Right lobe of liver (tissue), 6 donors: Measurements from ENCODE around the gene GRM6. TPM values are rescaled to one million over a fixed set of nuclear protein-coding genes. Genes with fewer than 3 reads are reported as not detected.

ENCODE experiments used
- ATAC-seq, 4 donors: fragments of 200-7000 bp; cut with Tn5 transposase; one replicate each; pipeline ENCODE4 v1.9.1; 2020; ENCODE audit warnings: mild to moderate bottlenecking in 4 of 4, moderate library complexity in 4 of 4
- DNase-seq, 3 donors: peaks; one replicate each; pipeline ENCODE4 v3.0.0-alpha.2; 2020
- H3K27ac ChIP-seq, 3 donors: fragments of 200-600 bp; one replicate each; pipeline ENCODE4 v1.8.0; 2022
- H3K27me3 ChIP-seq, 2 donors: fragments of 200-600 bp; one replicate each; pipeline ENCODE4 v1.8.0; 2022
- H3K36me3 ChIP-seq, 4 donors: fragments of 200-600 bp; sonication (generic) in 1 of 4; one replicate each; pipeline versions ENCODE4 v1.5.1 to v1.8.0; 2017 to 2022; ENCODE audit warnings: control low read depth in 1 of 4
- H3K4me1 ChIP-seq, 4 donors: fragments of 200-600 bp; sonication (generic) in 1 of 4; one replicate each; pipeline versions ENCODE4 v1.5.1 to v1.8.0; 2017 to 2022; ENCODE audit warnings: control low read depth in 1 of 4
- H3K4me3 ChIP-seq, 3 donors: fragments of 200-600 bp; one replicate each; pipeline ENCODE4 v1.8.0; 2022
- H3K9me3 ChIP-seq, 4 donors: fragments of 200-600 bp; sonication (generic) in 1 of 4; one replicate each; pipeline versions ENCODE4 v1.5.1 to v1.8.0; 2017 to 2022; ENCODE audit warnings: control low read depth in 1 of 4
- CTCF ChIP-seq, 4 donors: fragments of 200-600 bp in 3 of 4; fragments of 450-650 bp in 1 of 4; IDR thresholded peaks; one replicate each; pipeline versions ENCODE4 v1.5.1 to v1.8.0; 2016 to 2022; ENCODE audit warnings: antibody characterized with exemption in 4 of 4, mild to moderate bottlenecking in 2 of 4
- POLR2A ChIP-seq: fragments of 450-650 bp; IDR thresholded peaks from one replicate; pipeline ENCODE4 v1.6.1; 2017; ENCODE audit warnings: antibody characterized with exemption, mild to moderate bottlenecking
- WGBS: methylation state at CpG from one replicate; pipeline ENCODE4 v1.1.6; 2018; ENCODE audit warnings: low coverage, low lambda C conversion rate; ENCODE audit not compliant: insufficient coverage; ENCODE audit errors: missing lambda C conversion rate; 5-methylcytosine and 5-hydroxymethylcytosine counted together
- intact Hi-C, 2 donors: fragments of 100-400 bp; cut with DNase I; formaldehyde crosslinking; loops; one replicate each; pipeline versions ENCODE4 v1.11.2 to v1.14.1; 2022
- total RNA-seq, 6 experiments: library from RNA; depleted of rRNA in 2 of 6; stranded (reverse); fragments of >200 nt in 2 of 6; fragmentation: NEBNext Ultra II Directional in 3 of 6; extraction: Animal tissue kit (Norgen Biotek cat#: 25700) in 3 of 6; gene quantifications; one replicate each; pipeline versions ENCODE4 v1.1.0 to v1.2.4, GENCODE V29; 2016 to 2023
- donor health status: DM: no; HTN: yes; CAD: no.
- donor health status: DM: no; HTN: no; CAD: no.
- donor health status: DM: no; HTN: no; CAD: no.
- donor health status: DM: no; HTN: yes; CAD: no.
- donor health status: DM: no; HTN: yes; CAD: no.

Gene GRM6
- total RNA-seq, 6 experiments from 2014 or later, result 0.05 TPM; not detected in 5

- Histone ChIP-seq H3K4me1 (no peaks in the 10 kb centered on the region), H3K4me3 (no peak overlapping the region), H3K27me3 (no peaks in the 10 kb centered on the region), H3K36me3 (no peaks in the 10 kb centered on the region), H3K27ac (no peak overlapping the region), H3K9me3 (no peaks in the 10 kb centered on the region)
- no peak for DNase-seq
- intact Hi-C loops, result no loop called here
- TF ChIP-seq CTCF (IDR thresholded peaks at IDR 0.05) (no peak), POLR2A (no peak)
- ATAC-seq, result no peak
- 43% methylated on average over 6 of the region's 11 CpGs for WGBS
Measured at GRCh38 chr5:178996156-178996555, 1.0 kb upstream of the GRM6 start.

GRCh38 chr5:178995341-178995690 is 196 bp upstream of the GRM6 start:
- intact Hi-C loops, result no loop called here
- no peaks in the 10 kb centered on the region for H3K9me3 ChIP-seq
- H3K27ac ChIP-seq, result no peak overlapping the region
- no peak overlapping the region for H3K4me3 ChIP-seq
- H3K36me3 ChIP-seq, result no peaks in the 10 kb centered on the region
- ATAC-seq (no peak), DNase-seq (no peak)
- no peaks in the 10 kb centered on the region for H3K27me3 ChIP-seq
- TF ChIP-seq CTCF (IDR thresholded peaks at IDR 0.05) (no peak), POLR2A (no peak)
- H3K4me1 ChIP-seq, result no peaks in the 10 kb centered on the region
- 24% methylated on average over 2 of the region's 6 CpGs for WGBS

- no peaks in the 10 kb centered on the region for H3K4me1 ChIP-seq
- H3K27me3 ChIP-seq, result no peaks in the 10 kb centered on the region
- no peak overlapping the region for H3K27ac ChIP-seq
- intact Hi-C loops, result no loop called here
- TF ChIP-seq POLR2A (no peak), CTCF (IDR thresholded peaks at IDR 0.05) (no peak)
- no peaks in the 10 kb centered on the region for H3K36me3 ChIP-seq
- DNase-seq, result no peak
- WGBS, result 15% methylated on average over 16 of the region's 53 CpGs
- H3K4me3 ChIP-seq, result no peak overlapping the region
- no peak for ATAC-seq
- no peaks in the 10 kb centered on the region for H3K9me3 ChIP-seq
Measured at GRCh38 chr5:178993955-178994579, 1.1 kb downstream of the GRM6 start.

GRCh38 chr5:178993236-178993765 is 1.8 kb downstream of the GRM6 start:
- no peaks in the 10 kb centered on the region for H3K9me3 ChIP-seq
- H3K27ac ChIP-seq, result no peak overlapping the region
- DNase-seq (no peak), ATAC-seq (no peak)
- no peaks in the 10 kb centered on the region for H3K27me3 ChIP-seq
- H3K4me3 ChIP-seq, result no peak overlapping the region
- 56% methylated on average over 4 of the region's 20 CpGs for WGBS
- intact Hi-C loops, result no loop called here
- TF ChIP-seq CTCF (IDR thresholded peaks at IDR 0.05), result no peak
- no peak for TF ChIP-seq POLR2A
- H3K4me1 ChIP-seq, result no peaks in the 10 kb centered on the region
- H3K36me3 ChIP-seq, result no peaks in the 10 kb centered on the region
